HG03103 (cell line): ENCODE results near the gene SLC30A1.

Experiments
- ATAC-seq: cut with Tn5 transposase; IDR thresholded peaks from one replicate; pipeline ENCODE4 v1.9.1; 2021; ENCODE audit warnings: low read depth; ENCODE audit not compliant: unreplicated experiment

Gene SLC30A1

GRCh38 chr1:211527888-211528287, 51.1 kb downstream of the SLC30A1 start:
- no peak for ATAC-seq

- peak; percentile 54 for ATAC-seq
These were observed 52.0 kb downstream of the SLC30A1 start for GRCh38 chr1:211527006-211527405.

GRCh38 chr1:211526101-211526500, 52.9 kb downstream of the SLC30A1 start:
- no peak for ATAC-seq

GRCh38 chr1:211525101-211525676, 53.8 kb downstream of the SLC30A1 start:
- no peak for ATAC-seq

- no peak for ATAC-seq
These were observed 54.4 kb downstream of the SLC30A1 start for GRCh38 chr1:211524521-211524920.

GRCh38 chr1:211522804-211523203, 56.2 kb downstream of the SLC30A1 start:
- ATAC-seq: no peak
